Inferior parietal cortex (tissue), 1 donor: ENCODE measurements around the gene TMEM89.

ENCODE experiments used
- DNase-seq: peaks from one replicate; pipeline ENCODE4 v3.0.0-alpha.2; 2016; ENCODE audit errors: extremely low spot score

Gene TMEM89

GRCh38 chr3:48614044-48614443, 7.5 kb downstream of the TMEM89 start:
- no peak for DNase-seq

DNA sequence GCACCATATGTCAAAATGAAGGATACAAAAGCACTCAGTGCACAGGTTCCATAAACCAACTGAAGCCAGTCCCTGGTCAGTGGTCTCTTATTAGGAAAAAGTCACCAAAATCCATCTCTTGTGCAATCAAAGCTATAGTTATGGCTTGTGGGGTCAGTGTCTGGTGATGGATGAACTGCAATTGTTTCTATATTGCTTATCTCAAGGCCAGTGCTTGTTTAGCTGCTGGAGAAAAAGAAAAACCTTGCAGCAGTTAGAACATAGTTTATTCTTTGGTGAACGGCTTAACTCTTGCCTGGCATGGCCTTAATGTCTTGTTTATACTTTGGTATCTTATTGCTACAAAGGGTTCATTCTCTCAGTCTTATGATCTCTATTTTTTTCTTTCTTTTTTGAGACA, 9.3 kb downstream of the TMEM89 start:
- DNase-seq = no peak

GRCh38 chr3:48609088-48610005, 12.2 kb downstream of the TMEM89 start, which contains the start of gene UQCRC1:
Gene UQCRC1 (minus strand): TSS chr3:48609646. CDS start chr3:48609620, 26 bp downstream.
- DNase-seq = peak; percentile 93

GRCh38 chr3:48607519-48607918, 14.1 kb downstream of the TMEM89 start:
- DNase-seq = no peak

- DNase-seq = peak; percentile 27
Observed at GRCh38 chr3:48601622-48601994, 20.0 kb downstream of the TMEM89 start.

DNA sequence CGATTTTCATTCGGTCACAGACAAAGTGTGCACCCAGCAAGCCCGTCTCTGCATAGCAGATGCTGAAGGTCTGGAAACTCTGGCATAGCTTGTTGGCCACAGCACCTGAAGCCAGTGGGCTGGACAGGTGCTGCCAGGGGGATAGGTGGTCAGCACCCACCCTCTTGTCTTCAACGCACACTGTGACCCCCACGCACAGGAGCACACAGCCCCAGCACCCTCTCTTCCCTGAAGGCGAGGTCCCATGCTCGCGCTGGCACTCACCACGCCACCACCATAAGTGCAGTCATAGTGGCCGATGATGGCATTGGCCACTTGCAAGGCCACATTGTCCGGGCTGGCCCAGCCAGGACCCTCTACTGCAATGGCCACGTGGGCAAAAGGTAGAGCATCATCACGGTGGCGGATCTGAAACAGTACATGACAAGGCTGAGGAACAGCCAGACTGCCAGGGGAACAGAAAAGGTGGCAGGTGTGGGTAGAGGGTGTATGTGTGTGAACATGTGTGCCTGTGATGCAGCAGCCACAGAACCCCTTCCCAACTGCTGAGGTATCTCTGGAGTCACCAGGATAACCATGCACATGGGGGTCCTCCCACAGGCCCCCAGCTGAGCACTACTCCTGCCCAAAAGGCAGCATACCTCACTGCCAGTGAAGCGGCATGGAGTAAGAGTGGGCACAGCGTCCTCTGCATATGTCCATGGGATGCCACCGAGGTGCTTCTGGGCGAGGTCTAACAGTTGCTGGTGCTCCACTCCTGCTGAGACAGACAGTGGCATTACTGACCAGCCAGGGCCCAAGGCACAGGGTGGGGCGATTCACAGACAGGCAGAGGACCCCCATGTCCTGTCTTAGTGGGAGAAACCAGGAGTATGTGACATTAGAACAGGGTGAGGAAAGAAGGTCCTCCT, 20.6 kb downstream of the TMEM89 start:
- DNase-seq = no peak

DNA sequence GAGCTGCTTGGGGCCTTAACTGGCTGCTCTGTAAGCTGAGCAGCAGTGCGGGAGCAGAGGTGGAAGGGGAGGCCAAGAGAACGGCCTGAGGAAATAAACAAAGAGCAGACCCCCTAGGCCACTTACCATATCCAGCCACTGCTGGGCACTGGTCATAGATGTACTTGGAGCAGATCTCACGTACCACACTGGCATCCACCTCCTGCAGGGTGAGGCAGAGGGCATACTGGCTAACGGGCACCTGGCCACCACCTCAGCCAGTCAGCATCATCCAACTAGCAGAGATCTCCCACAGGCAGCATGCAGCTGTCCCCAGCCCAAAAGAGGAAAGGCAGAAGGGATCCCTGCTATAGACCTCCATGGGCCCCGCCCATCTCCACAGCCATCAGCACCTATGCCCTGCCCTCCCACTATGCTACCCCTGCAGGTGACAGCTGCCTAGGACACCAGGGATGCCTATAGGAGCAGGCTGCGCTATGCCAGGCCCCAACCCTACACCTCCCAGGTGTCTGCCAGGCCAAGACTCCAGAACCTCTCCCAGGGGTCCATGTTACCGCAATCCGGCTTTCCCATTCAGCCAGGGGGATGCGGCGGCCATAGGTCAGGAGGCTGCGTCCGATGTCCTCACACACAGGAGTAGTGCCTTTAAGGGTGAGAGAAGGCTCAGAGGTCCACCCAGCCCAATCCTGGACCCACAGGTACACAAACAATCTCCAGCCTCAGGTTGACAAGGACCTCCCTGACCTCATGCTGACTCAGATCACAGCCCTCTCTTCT, 21.9 kb downstream of the TMEM89 start:
- no peak for DNase-seq

GRCh38 chr3:48599077-48599501, 22.5 kb downstream of the TMEM89 start:
- no peak for DNase-seq

DNA sequence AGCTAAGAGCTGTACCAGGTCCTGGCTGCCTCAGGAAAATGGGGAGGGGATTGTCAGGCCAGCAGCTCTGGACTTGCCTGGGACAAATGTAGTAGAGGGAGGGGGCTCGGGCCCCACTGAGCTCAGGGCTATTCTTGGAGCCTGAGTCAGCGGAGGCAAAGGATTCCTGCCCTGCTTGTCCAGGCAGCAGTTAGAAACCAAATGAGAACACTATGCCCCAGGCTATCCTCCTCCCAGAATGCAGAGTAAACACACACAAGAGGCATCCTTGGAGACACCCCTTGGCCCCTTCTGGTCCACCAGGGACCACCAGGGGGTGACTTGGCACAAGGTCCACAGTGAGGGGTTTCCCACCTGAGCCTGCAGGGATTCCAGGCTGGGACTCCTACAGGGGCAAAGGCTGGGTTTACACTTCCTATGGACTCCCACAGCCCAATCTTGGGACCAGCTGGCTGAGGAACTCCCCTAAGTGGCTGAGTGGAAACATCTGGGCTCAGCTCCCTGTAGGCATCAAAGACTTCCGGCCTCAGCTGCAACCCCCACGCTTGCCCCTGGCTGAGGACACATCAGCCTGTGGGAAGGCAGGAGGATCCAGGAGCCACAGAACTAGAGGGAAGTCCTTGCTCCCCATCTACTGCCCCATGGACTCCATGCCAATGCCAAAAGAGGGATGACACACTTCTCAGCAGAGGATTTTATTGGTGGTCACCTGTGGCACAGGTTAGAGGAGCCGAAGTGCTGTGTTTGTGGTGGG, 23.1 kb downstream of the TMEM89 start:
- no peak for DNase-seq

GRCh38 chr3:48597408-48597800, 24.2 kb downstream of the TMEM89 start:
- no peak for DNase-seq

DNA sequence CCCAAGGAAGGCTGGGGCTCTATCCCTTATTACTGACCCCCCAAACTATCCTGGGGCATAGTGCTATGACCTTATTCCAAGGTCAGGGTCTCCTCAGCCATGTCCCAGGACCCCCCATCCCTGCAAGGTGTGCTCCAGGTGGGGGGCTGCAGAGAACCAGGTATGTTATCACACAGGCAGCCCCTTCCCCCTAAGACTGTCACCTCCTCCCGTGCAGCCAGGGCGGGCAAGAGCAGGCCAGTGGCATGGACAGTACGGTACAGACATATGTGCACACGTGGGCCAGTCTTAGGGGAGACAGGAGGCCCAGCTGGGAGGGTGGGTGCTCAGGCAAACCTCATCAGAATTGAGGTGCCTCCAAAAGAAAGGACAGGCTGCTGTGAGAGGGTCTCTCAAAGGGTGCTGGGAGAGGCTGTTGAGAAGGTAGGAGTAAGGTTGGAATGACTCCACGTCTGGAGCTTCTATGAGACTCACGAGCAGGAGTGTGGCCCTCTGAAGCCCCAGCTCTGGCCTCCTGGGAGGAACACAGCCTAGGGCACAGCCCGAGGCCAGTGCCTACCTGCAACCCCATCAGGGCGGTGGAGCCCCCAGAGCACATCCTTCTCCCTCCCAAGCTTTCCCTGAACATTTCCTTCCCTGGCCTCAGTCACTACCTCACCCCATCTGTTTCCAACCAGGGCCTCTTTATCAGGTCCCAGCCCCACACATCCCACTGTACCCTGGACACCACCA, 24.7 kb downstream of the TMEM89 start:
- no peak for DNase-seq

GRCh38 chr3:48596157-48596556, 25.4 kb downstream of the TMEM89 start:
- DNase-seq = no peak

DNA sequence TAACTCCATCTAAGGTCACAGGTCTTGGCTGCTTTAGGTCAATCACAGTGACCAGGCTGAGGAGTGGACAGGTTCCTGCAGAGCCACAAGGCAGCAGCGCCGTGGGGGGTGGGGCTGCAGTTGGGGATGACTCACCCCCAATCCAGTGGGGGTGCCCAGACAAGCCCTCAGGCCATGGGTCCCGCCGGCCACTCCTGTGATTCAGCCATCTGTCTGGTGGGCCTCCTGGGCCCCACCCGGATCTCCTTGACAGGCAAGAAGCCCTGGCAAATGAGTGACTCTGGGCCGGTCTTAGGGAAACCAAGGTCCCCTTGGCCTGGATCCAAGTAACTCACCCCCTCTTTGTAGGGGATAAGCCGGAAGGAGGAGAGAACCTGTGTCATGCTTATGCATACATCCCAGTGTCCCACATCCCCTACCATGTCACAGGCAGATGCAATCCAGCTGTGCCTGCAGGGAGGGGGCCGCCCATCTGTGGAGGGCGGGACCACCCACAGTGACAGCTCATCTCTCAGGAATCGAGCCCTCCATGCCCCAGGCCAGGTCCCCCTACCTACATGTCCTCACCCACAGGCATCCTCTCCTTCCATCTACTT, 25.9 kb downstream of the TMEM89 start:
- no peak for DNase-seq

GRCh38 chr3:48595075-48595525, 26.5 kb downstream of the TMEM89 start, which contains the start of gene COL7A1:
Gene COL7A1 (minus strand): TSS chr3:48595329. CDS start chr3:48595159, 170 bp downstream.
- no peak for DNase-seq

GRCh38 chr3:48594417-48595049, 27.0 kb downstream of the TMEM89 start:
- no peak for DNase-seq

- DNase-seq = no peak
Observed at GRCh38 chr3:48593337-48593736, 28.2 kb downstream of the TMEM89 start.

- no peak for DNase-seq
Observed at GRCh38 chr3:48592519-48593087, 29.0 kb downstream of the TMEM89 start.

DNA sequence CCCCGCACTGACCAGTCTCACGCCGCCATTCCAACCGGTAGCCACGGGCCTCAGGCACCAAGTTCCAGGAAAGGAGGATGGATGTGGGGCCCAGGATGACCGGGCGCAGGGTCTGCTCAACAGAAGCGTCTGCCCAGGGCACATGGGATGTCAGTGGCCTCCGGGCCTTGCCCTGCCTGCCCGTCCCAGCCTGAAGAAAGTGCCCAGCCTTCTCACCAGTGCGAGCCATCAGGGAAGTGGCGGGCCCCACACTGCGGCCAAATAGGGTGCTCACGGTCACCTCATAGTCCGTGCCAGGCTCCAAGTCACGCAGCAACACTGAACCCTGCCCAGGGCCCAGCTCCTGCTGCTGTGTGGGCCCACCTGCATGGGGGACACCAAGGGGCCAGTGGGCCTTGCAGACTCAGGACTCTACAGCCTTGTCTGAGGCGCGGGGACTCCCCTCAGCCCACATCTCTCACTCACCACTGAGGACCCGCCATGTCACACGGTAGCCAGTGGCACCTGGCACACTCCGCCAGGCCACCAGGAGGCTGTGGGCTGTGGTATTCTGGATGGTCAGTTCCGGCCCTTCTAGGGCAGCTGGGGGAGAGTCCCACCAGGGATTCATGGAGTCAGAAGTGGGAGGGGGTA, 29.6 kb downstream of the TMEM89 start:
- no peak for DNase-seq
